Measurements from ENCODE around the gene METRNL.

Gene METRNL

GRCh38 chr17:83076938-83077337, 2.5 kb upstream of the METRNL start:
- peak; percentile 72 for DNase-seq (ENCODE audit: low spot score)
- peak; percentile 62 for TF ChIP-seq CTCF (IDR thresholded peaks at IDR 0.05; ENCODE audit: extremely low read depth, missing control alignments)

GRCh38 chr17:83077411-83077810, 2.0 kb upstream of the METRNL start:
- DNase-seq (ENCODE audit: low spot score) = no peak
- no peak for TF ChIP-seq CTCF (IDR thresholded peaks at IDR 0.05; ENCODE audit: extremely low read depth, missing control alignments)

GRCh38 chr17:83077939-83078338, 1.5 kb upstream of the METRNL start:
- DNase-seq (ENCODE audit: low spot score) = no peak
- TF ChIP-seq CTCF (IDR thresholded peaks at IDR 0.05; ENCODE audit: extremely low read depth, missing control alignments) = no peak

GRCh38 chr17:83078378-83079351, 744 bp upstream of the METRNL start:
- TF ChIP-seq CTCF (IDR thresholded peaks at IDR 0.05; ENCODE audit: extremely low read depth, missing control alignments) = no peak

GRCh38 chr17:83079766-83080578, 563 bp downstream of the METRNL start:
- peak; percentile 71 for DNase-seq (ENCODE audit: low spot score)

More at GRCh38 chr17:83078378-83079351, 744 bp upstream of the METRNL start:
- no peak for DNase-seq (ENCODE audit: low spot score)

GRCh38 chr17:83080579-83080857, 1.1 kb downstream of the METRNL start:
- no peak for TF ChIP-seq CTCF (IDR thresholded peaks at IDR 0.05; ENCODE audit: extremely low read depth, missing control alignments)
- DNase-seq (ENCODE audit: low spot score) = peak; percentile 67

More at GRCh38 chr17:83079766-83080578, 563 bp downstream of the METRNL start:
- TF ChIP-seq CTCF (IDR thresholded peaks at IDR 0.05; ENCODE audit: extremely low read depth, missing control alignments) = no peak
